WERI-Rb-1 (cell line): ENCODE data around the gene BLOC1S4.
A peak's percentile ranks its signal among the peaks of the same experiment; 100 is the strongest.

Experiments used
- DNase-seq: peaks from one replicate; pipeline ENCODE4 v3.0.0-alpha.2; 2020
- H3K27ac ChIP-seq: fragments of 250-450 bp; sonication (Bioruptor Pico); 2 replicates; pipeline ENCODE4 v1.5.1; 2020; ENCODE audit warnings: mild to moderate bottlenecking, moderate library complexity
- H3K27me3 ChIP-seq: fragments of 250-450 bp; sonication (Bioruptor Pico); 2 replicates; pipeline ENCODE4 v1.5.1; 2021; ENCODE audit warnings: mild to moderate bottlenecking, low read depth, moderate library complexity; ENCODE audit not compliant: insufficient read depth, severe bottlenecking
- H3K36me3 ChIP-seq: fragments of 250-450 bp; sonication (Bioruptor Pico); 2 replicates; pipeline ENCODE4 v1.5.1; 2020; ENCODE audit warnings: mild to moderate bottlenecking, moderate library complexity
- H3K4me3 ChIP-seq: 2 replicates; pipeline ENCODE4 v1.5.1; 2011; ENCODE audit warnings: low read depth, mild to moderate bottlenecking, control low read depth, low read length
- H3K9me3 ChIP-seq: fragments of 250-450 bp; sonication (Bioruptor Pico); 2 replicates; pipeline ENCODE4 v1.5.1; 2021; ENCODE audit warnings: mild to moderate bottlenecking, moderate library complexity; ENCODE audit not compliant: severe bottlenecking
- TF ChIP-seq, protein P1 (sequence below): IDR thresholded peaks from 2 replicates; pipeline ENCODE4 v1.5.1; 2011; ENCODE audit warnings: low read depth, mild to moderate bottlenecking, control low read depth, inconsistent platforms, low read length

Gene BLOC1S4

GRCh38 chr4:6758728-6759127 is 42.8 kb downstream of the BLOC1S4 start:
- Histone ChIP-seq H3K9me3 (no peaks in the 10 kb centered on the region), H3K4me3 (no peak overlapping the region), H3K27me3 (no peaks in the 10 kb centered on the region), H3K36me3 (no peaks in the 10 kb centered on the region), H3K27ac (no peak overlapping the region)
- TF ChIP-seq, protein P1, sequence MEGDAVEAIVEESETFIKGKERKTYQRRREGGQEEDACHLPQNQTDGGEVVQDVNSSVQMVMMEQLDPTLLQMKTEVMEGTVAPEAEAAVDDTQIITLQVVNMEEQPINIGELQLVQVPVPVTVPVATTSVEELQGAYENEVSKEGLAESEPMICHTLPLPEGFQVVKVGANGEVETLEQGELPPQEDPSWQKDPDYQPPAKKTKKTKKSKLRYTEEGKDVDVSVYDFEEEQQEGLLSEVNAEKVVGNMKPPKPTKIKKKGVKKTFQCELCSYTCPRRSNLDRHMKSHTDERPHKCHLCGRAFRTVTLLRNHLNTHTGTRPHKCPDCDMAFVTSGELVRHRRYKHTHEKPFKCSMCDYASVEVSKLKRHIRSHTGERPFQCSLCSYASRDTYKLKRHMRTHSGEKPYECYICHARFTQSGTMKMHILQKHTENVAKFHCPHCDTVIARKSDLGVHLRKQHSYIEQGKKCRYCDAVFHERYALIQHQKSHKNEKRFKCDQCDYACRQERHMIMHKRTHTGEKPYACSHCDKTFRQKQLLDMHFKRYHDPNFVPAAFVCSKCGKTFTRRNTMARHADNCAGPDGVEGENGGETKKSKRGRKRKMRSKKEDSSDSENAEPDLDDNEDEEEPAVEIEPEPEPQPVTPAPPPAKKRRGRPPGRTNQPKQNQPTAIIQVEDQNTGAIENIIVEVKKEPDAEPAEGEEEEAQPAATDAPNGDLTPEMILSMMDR: no peak
- DNase-seq: no peak

GRCh38 chr4:6760865-6761264 is 44.9 kb downstream of the BLOC1S4 start:
- no peak for DNase-seq
- Histone ChIP-seq H3K4me3 (no peak overlapping the region), H3K9me3 (no peaks in the 10 kb centered on the region), H3K27ac (no peak overlapping the region), H3K27me3 (no peaks in the 10 kb centered on the region), H3K36me3 (no peaks in the 10 kb centered on the region)
- TF ChIP-seq, protein P1: no peak

GRCh38 chr4:6761649-6762615 is 46.0 kb downstream of the BLOC1S4 start:
- H3K27me3 ChIP-seq: no peaks in the 10 kb centered on the region
- H3K9me3 ChIP-seq: no peaks in the 10 kb centered on the region
- H3K4me3 ChIP-seq: no peak overlapping the region
- TF ChIP-seq, protein P1: no peak
- H3K27ac ChIP-seq: no peak overlapping the region
- no peak for DNase-seq
- no peaks in the 10 kb centered on the region for H3K36me3 ChIP-seq

- Histone ChIP-seq H3K27ac (no peak overlapping the region), H3K36me3 (no peaks in the 10 kb centered on the region), H3K27me3 (no peaks in the 10 kb centered on the region), H3K9me3 (no peaks in the 10 kb centered on the region), H3K4me3 (no peak overlapping the region)
- TF ChIP-seq, protein P1: peak; percentile 50
- peak; percentile 32 for DNase-seq
Observed at GRCh38 chr4:6763330-6763851, 47.4 kb downstream of the BLOC1S4 start.

DNA sequence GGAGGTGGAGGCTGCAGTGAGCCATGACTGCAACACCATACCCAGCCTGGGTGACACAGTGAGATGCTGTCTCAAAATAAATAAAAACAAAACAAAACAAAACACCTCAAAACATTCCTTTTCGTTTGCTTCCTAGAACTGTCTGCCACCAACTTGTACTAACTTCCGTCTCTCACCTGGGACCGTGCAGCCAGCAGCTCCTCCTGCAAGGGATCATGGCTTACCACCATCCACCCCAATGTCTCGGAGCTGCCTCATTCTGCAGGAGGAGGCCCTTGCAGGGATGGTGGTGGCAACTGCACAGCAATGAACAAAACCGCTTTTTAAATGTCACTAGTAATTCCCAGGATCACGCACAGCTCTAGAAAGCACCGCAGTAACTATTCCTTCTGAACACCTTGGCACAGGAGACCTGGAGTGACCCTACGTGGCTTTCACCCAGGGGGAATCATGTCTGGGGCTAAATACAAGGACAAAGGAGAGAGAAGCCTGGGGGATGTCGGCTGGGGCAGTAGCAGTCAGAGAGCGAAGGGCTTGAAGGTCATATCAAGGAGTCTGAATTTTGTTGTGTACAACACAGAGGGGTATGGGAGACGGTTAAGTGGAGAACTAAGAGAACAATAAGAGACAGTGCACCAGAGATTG is 49.1 kb downstream of the BLOC1S4 start:
- no peaks in the 10 kb centered on the region for H3K9me3 ChIP-seq
- TF ChIP-seq, protein P1: no peak
- H3K27ac ChIP-seq: no peak overlapping the region
- no peak overlapping the region for H3K4me3 ChIP-seq
- no peak for DNase-seq
- no peaks in the 10 kb centered on the region for H3K36me3 ChIP-seq
- no peaks in the 10 kb centered on the region for H3K27me3 ChIP-seq
